ENCODE results near the gene C2orf69. TPM values are rescaled to one million over a fixed set of nuclear protein-coding genes. Genes with fewer than 3 reads are reported as not detected.

C2orf69 gene
- total RNA-seq, 1 experiment from 2014 or later, result 22.0 TPM

GRCh38 chr2:199926806-199927205 is 15.7 kb downstream of the C2orf69 start:
- H2AFZ ChIP-seq (ENCODE audit: low read length), result no peak overlapping the region
- peaks cover 2% of the 10 kb centered on the region for H3K79me1 ChIP-seq (ENCODE audit: insufficient read depth, low read depth, low read length, poor library complexity, severe bottlenecking)
- no peaks in the 10 kb centered on the region for H3K27me3 Mint-ChIP-seq (ENCODE audit: low read depth)
- H3K4me1 ChIP-seq (ENCODE audit: insufficient read depth, low read length), result no peaks in the 10 kb centered on the region
- peak overlapping the region in 1 of 3 experiments; percentile 90; a peak in 2 of 7 replicates for H3K27ac Mint-ChIP-seq
- H3K27ac ChIP-seq (ENCODE audit: insufficient read length, low read depth, low read length), result no peak overlapping the region
- H3K9me3 Mint-ChIP-seq, result no peaks in the 10 kb centered on the region
- no peak overlapping the region for H3K4ac ChIP-seq (ENCODE audit: low read depth, low read length)
- no peak overlapping the region for H3K4me2 ChIP-seq (ENCODE audit: insufficient read depth, insufficient read length, low read length)
- H3K4me3 Mint-ChIP-seq, result no peak overlapping the region
- no peaks in the 10 kb centered on the region for H3K27me3 ChIP-seq (ENCODE audit: insufficient read depth, low read length)
- H4K20me1 ChIP-seq (ENCODE audit: control insufficient read depth, insufficient read depth, insufficient read length), result no peaks in the 10 kb centered on the region
- no peak overlapping the region for H3K23ac ChIP-seq (ENCODE audit: insufficient read length, low read depth, low read length)
- peaks cover 33 to 39% of the 10 kb centered on the region in 2 experiments for H3K4me1 Mint-ChIP-seq
- no peak overlapping the region for H4K91ac ChIP-seq (ENCODE audit: insufficient read length, low read depth, low read length)
- WGBS (ENCODE audit: extremely low coverage, insufficient read length, low lambda C conversion rate), result no CpG with 5 or more reads among the region's 1 CpG
- no peak for DNase-seq
- H4K5ac ChIP-seq (ENCODE audit: insufficient read length, low read depth, low read length), result no peak overlapping the region
- no peak overlapping the region for H2BK15ac ChIP-seq (ENCODE audit: low read depth, low read length)
- H3K9me3 ChIP-seq (ENCODE audit: control insufficient read depth, low read depth, low read length), result no peaks in the 10 kb centered on the region
- H2AK5ac ChIP-seq (ENCODE audit: insufficient read length, low read length), result no peak overlapping the region
- no peaks in the 10 kb centered on the region for H3K23me2 ChIP-seq (ENCODE audit: insufficient read length, low read depth, low read length, poor library complexity, severe bottlenecking)
- H3K56ac ChIP-seq (ENCODE audit: insufficient read length, low read depth, low read length), result no peak overlapping the region
- H2BK120ac ChIP-seq (ENCODE audit: low read depth, low read length, poor library complexity, severe bottlenecking), result no peak overlapping the region
- no peak overlapping the region for H3T11ph ChIP-seq (ENCODE audit: low read length)
- peaks cover 13 to 42% (median 42%) of the 10 kb centered on the region in 3 experiments; a peak in 6 of 7 replicates for H3K36me3 Mint-ChIP-seq (ENCODE audit: insufficient read depth in 1 of 3, low read depth in 3 of 3)
- H3K9ac ChIP-seq (ENCODE audit: extremely low read depth, insufficient read length, low read length), result no peak overlapping the region
- H2BK20ac ChIP-seq (ENCODE audit: low read depth, low read length, poor library complexity, severe bottlenecking), result no peak overlapping the region
- H2BK5ac ChIP-seq (ENCODE audit: insufficient read length, low read length), result no peak overlapping the region
- no peak overlapping the region for H3K18ac ChIP-seq (ENCODE audit: insufficient read length, low read depth, low read length)
- peaks cover 3% of the 10 kb centered on the region; the same call in 1 of the 2 replicates for H3K79me2 ChIP-seq (ENCODE audit: insufficient read depth, low read length)
- TF ChIP-seq CTCF (conservative IDR thresholded peaks at IDR 0.05), result no peak
- H2BK12ac ChIP-seq (ENCODE audit: insufficient read length, low read depth, low read length), result no peak overlapping the region
- no peak overlapping the region for H3K14ac ChIP-seq (ENCODE audit: insufficient read depth, low read length)
- H4K8ac ChIP-seq (replicated peaks; ENCODE audit: insufficient read length, low read depth, low read length), result no peak overlapping the region

Measured in H9 (cell line).